Endothelial cell of umbilical vein (primary cell): ENCODE data around the gene AGXT. TPM values are rescaled to one million over a fixed set of nuclear protein-coding genes. Genes with fewer than 3 reads are reported as not detected.

ENCODE experiments used
- BruUV-seq: library from RNA; stranded (reverse); fragments of 400-500 nt; replicated peaks from 2 replicates; lab custom pipeline; 2021; lab: Mats Ljungman, UMichigan
- CTCF ChIA-PET: fragments of 300-600, 350-600 bp; sonication (Branson Sonifier 250); formaldehyde crosslinking; loops from one replicate; lab custom pipeline; 2021; ENCODE audit warnings: antibody characterized with exemption, inconsistent platforms; lab: Charles Lee
- POLR2A ChIA-PET: fragments of 300-600, 350-600 bp; sonication (Branson Sonifier 250); formaldehyde crosslinking; loops from one replicate; lab custom pipeline; 2021; ENCODE audit warnings: antibody characterized with exemption, inconsistent platforms; lab: Charles Lee
- DNase-seq: peaks from one replicate; pipeline ENCODE4 v3.0.0-alpha.2; 2011; ENCODE audit warnings: low read depth, low spot score
- FAIRE-seq: peaks from 2 replicates; lab custom pipeline; 2011; peaks lifted over from hg19 to GRCh38; lab: Jason Lieb, UNC
- H2AFZ ChIP-seq: 2 replicates; pipeline ENCODE4 v1.6.0; 2012; ENCODE audit warnings: low read depth, low read length, control low read depth, inconsistent platforms
- H3K27ac ChIP-seq: 2 replicates; pipeline ENCODE4 v1.5.1; 2011; ENCODE audit warnings: low read depth, mild to moderate bottlenecking, control low read depth, low read length, moderate library complexity; ENCODE audit not compliant: insufficient read depth
- H3K27me3 ChIP-seq, 2 experiments: 2 replicates each; pipeline versions ENCODE4 v1.6.0 to v1.6.1; 2011; ENCODE audit warnings: low read length in 2 of 2, mixed read lengths in 1 of 2; ENCODE audit not compliant: control insufficient read depth in 2 of 2, insufficient read depth in 2 of 2
- H3K36me3 ChIP-seq, 2 experiments: 2 replicates in 1 of 2; 3 replicates in 1 of 2; pipeline ENCODE4 v1.5.1; 2011; ENCODE audit warnings: low read length in 2 of 2, mild to moderate bottlenecking in 1 of 2, moderate library complexity in 1 of 2; ENCODE audit not compliant: control insufficient read depth in 2 of 2, insufficient read depth in 2 of 2; ENCODE audit errors: extremely low read depth in 1 of 2
- H3K4me1 ChIP-seq: 3 replicates; pipeline ENCODE4 v1.5.1; 2011; ENCODE audit warnings: mild to moderate bottlenecking, low read length; ENCODE audit not compliant: control insufficient read depth, insufficient read depth; ENCODE audit errors: extremely low read depth
- H3K4me2 ChIP-seq: 2 replicates; pipeline ENCODE4 v1.6.1; 2011; ENCODE audit warnings: low read length, control low read depth, mixed read lengths; ENCODE audit not compliant: insufficient read depth
- H3K4me3 ChIP-seq, 3 experiments: fragments of 200-600 bp in 1 of 3; sonication (generic), shearing (Covaris generic) in 1 of 3; replicated peaks in 1 of 3; 2 replicates each; pipeline ENCODE4 v1.5.1; 2011 to 2016; ENCODE audit warnings: control low read depth in 3 of 3, low read length in 3 of 3, mild to moderate bottlenecking in 2 of 3, inconsistent platforms in 1 of 3, low read depth in 1 of 3, moderate library complexity in 1 of 3; ENCODE audit not compliant: insufficient read depth in 1 of 3
- H3K79me2 ChIP-seq: 2 replicates; pipeline ENCODE4 v1.6.0; 2012; ENCODE audit warnings: low read length, inconsistent platforms; ENCODE audit not compliant: control insufficient read depth, insufficient read depth
- H3K9ac ChIP-seq: replicated peaks from 2 replicates; pipeline ENCODE3; 2011; ENCODE audit warnings: low read length, control low read depth; ENCODE audit not compliant: insufficient read depth; ENCODE audit errors: extremely low read depth
- H3K9me1 ChIP-seq: replicated peaks from 3 replicates; pipeline ENCODE4 v1.6.0; 2011; ENCODE audit warnings: mild to moderate bottlenecking, low read length; ENCODE audit not compliant: control insufficient read depth, insufficient read depth; ENCODE audit errors: extremely low read depth
- H3K9me3 ChIP-seq: replicated peaks from 2 replicates; pipeline ENCODE4 v1.5.1; 2012; ENCODE audit warnings: low read length, inconsistent platforms; ENCODE audit not compliant: control insufficient read depth, insufficient read depth
- H4K20me1 ChIP-seq: replicated peaks from 2 replicates; pipeline ENCODE3; 2011; ENCODE audit warnings: mild to moderate bottlenecking, low read length; ENCODE audit not compliant: control insufficient read depth, insufficient read depth; ENCODE audit errors: extremely low read depth
- EZH2 ChIP-seq: IDR thresholded peaks from 2 replicates; pipeline ENCODE4 v1.6.1; 2012; ENCODE audit warnings: borderline replicate concordance, low read depth, mild to moderate bottlenecking, moderate library complexity, low read length, inconsistent platforms; ENCODE audit not compliant: severe bottlenecking
- FOS ChIP-seq: IDR thresholded peaks from 2 replicates; pipeline ENCODE4 v1.6.1; 2011; ENCODE audit warnings: mild to moderate bottlenecking, low read length, moderate library complexity, borderline replicate concordance; ENCODE audit not compliant: insufficient read depth
- GATA2 ChIP-seq: IDR thresholded peaks from 2 replicates; pipeline ENCODE4 v1.7.0; 2011; ENCODE audit warnings: low read depth, mild to moderate bottlenecking, moderate library complexity, mixed read lengths, low read length; ENCODE audit not compliant: insufficient read length, insufficient read depth
- JUN ChIP-seq: IDR thresholded peaks from 2 replicates; pipeline ENCODE4 v1.6.1; 2011; ENCODE audit warnings: borderline replicate concordance, low read depth; ENCODE audit not compliant: insufficient read length, insufficient read depth
- MYC ChIP-seq: IDR thresholded peaks from one replicate; pipeline ENCODE4 v1.6.1; 2011; ENCODE audit warnings: mild to moderate bottlenecking, low read depth, low read length
- POLR2A ChIP-seq: IDR thresholded peaks from 2 replicates; pipeline ENCODE4 v1.6.1; 2012; ENCODE audit warnings: low read depth, mild to moderate bottlenecking, control low read depth, low read length
- POLR2AphosphoS5 ChIP-seq: IDR thresholded peaks from 2 replicates; pipeline ENCODE4 v1.6.1; 2012; ENCODE audit warnings: low read depth, mild to moderate bottlenecking, control low read depth, low read length, moderate library complexity; ENCODE audit not compliant: insufficient read depth
- dilution Hi-C: fragments of 300-500 bp; cut with MboI; formaldehyde crosslinking; loops from one replicate; pipeline ENCODE4 v1.15.0; 2019; ENCODE audit warnings: low sequenced_read_pairs; ENCODE audit not compliant: extremely low pct_ligation_motif_present
- intact Hi-C: fragments of 100-400 bp; cut with micrococcal nuclease; formaldehyde crosslinking; loops from one replicate; pipeline ENCODE4 v1.10.0; 2022
- polyA plus RNA-seq, 4 experiments: library from polyadenylated mRNA; depleted of rRNA in 3 of 4; stranded (reverse) in 3 of 4; unstranded in 1 of 4; fragments of >200 nt; gene quantifications; 2 replicates each; pipeline versions ENCODE4 v1.2.1 to v1.2.3, GENCODE V29; 2011 to 2012; ENCODE audit warnings: missing spikeins in 1 of 4
- total RNA-seq: library from RNA; stranded (reverse); gene quantifications from 2 replicates; pipeline ENCODE4 v1.2.3, GENCODE V29; 2021
- TF ChIP-seq, protein P1 (sequence below), 2 donors: IDR thresholded peaks; 1 replicate in 1 of 2; 2 replicates in 1 of 2; pipeline ENCODE4 v1.5.1; 2011; ENCODE audit warnings: low read length in 2 of 2, mild to moderate bottlenecking in 2 of 2, moderate library complexity in 2 of 2, control low read depth in 1 of 2, inconsistent platforms in 1 of 2, low read depth in 1 of 2; ENCODE audit not compliant: insufficient read depth in 1 of 2; ENCODE audit errors: extremely low read depth in 1 of 2
- TF ChIP-seq, protein P2 (sequence below): IDR thresholded peaks from 2 replicates; pipeline ENCODE4 v1.6.1; 2011; ENCODE audit not compliant: insufficient read depth, insufficient read length

Gene AGXT
- total and polyA plus RNA-seq, 2 donors (not counting 3 experiments of a cell fraction or from before 2014, with no cell fraction given): not detected

DNA sequence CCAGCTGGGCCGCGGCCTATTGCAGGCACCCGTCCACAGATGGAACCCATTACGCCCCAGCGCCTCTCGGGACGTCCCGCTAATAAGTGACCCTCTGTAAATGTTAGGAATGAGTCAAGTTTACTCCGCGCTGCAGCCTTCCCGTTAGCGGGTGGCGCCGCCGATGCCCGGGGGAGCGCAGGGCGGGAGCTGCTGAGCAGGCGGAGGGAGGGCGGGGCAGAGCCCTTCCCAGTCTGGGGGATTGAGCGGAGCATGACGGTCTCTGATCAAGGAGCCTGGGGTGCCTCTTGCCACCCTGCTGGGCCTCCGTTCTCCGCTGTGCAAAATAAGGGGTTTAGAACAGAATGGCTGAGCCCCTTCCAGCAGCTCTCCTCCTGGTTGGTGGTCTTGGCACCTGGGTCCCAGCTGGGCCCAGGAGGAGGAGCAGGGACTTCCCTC lies 48.0 kb downstream of the AGXT start:
- Histone ChIP-seq H3K9ac (no peak overlapping the region), H3K36me3 (no peaks in the 10 kb centered on the region), H3K4me3 (no peak overlapping the region), H3K4me2 (no peak overlapping the region), H2AFZ (no peak overlapping the region), H3K27me3 (no peaks in the 10 kb centered on the region), H3K9me1 (no peaks in the 10 kb centered on the region), H3K27ac (no peak overlapping the region), H3K79me2 (no peaks in the 10 kb centered on the region), H3K9me3 (no peaks in the 10 kb centered on the region), H3K4me1 (peaks cover 15% of the 10 kb centered on the region), H4K20me1 (no peaks in the 10 kb centered on the region)
- intact Hi-C loops (loop anchor here (10.0 kb wide), 1 partner anchor 158 kb away; no protein-coding TSS in a partner anchor), dilution Hi-C loops (no loop called here)
- ChIA-PET POLR2A (no interaction called here), CTCF (interaction anchor here (1.2 to 1.9 kb wide), 3 partner anchors 18 to 67 kb away, joined by 4 to 7 read pairs (median 4); no protein-coding TSS in a partner anchor)
- DNase-seq (peak; percentile 16), FAIRE-seq (peak; percentile 46)
- BruUV-seq: no TSS peak
- no peak for TF ChIP-seq GATA2
- TF ChIP-seq JUN: no peak
- no peak for TF ChIP-seq POLR2A
- TF ChIP-seq, protein P1, sequence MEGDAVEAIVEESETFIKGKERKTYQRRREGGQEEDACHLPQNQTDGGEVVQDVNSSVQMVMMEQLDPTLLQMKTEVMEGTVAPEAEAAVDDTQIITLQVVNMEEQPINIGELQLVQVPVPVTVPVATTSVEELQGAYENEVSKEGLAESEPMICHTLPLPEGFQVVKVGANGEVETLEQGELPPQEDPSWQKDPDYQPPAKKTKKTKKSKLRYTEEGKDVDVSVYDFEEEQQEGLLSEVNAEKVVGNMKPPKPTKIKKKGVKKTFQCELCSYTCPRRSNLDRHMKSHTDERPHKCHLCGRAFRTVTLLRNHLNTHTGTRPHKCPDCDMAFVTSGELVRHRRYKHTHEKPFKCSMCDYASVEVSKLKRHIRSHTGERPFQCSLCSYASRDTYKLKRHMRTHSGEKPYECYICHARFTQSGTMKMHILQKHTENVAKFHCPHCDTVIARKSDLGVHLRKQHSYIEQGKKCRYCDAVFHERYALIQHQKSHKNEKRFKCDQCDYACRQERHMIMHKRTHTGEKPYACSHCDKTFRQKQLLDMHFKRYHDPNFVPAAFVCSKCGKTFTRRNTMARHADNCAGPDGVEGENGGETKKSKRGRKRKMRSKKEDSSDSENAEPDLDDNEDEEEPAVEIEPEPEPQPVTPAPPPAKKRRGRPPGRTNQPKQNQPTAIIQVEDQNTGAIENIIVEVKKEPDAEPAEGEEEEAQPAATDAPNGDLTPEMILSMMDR (IDR thresholded peaks at IDR 0.05; ENCODE audit: extremely low read depth in 1 of 2, insufficient read depth in 1 of 2, low read depth in 1 of 2, low read length in 2 of 2): no peak
- no peak for TF ChIP-seq FOS
- TF ChIP-seq EZH2: no peak
- no peak for TF ChIP-seq MYC
- TF ChIP-seq, protein P2, sequence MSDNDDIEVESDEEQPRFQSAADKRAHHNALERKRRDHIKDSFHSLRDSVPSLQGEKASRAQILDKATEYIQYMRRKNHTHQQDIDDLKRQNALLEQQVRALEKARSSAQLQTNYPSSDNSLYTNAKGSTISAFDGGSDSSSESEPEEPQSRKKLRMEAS: no peak
- TF ChIP-seq POLR2AphosphoS5: no peak
